Mucosa of rectum (tissue), 2 donors: ENCODE measurements around the gene ZNF407.
"Not testable (repeated sequence)": the region's sequence is repeated elsewhere in the genome, so short reads cannot be mapped to it uniquely, and the experiment has no call there.

Experiments used
- H3K27ac ChIP-seq, 2 donors: one replicate each; pipeline ENCODE4 v1.7.0; 2013; ENCODE audit warnings: inconsistent platforms in 2 of 2, low read depth in 2 of 2, low read length in 2 of 2
- H3K27me3 ChIP-seq, 2 donors: one replicate each; pipeline ENCODE4 v1.7.0; 2013; ENCODE audit warnings: low read length in 2 of 2; ENCODE audit not compliant: control insufficient read depth in 2 of 2, insufficient read depth in 2 of 2
- H3K36me3 ChIP-seq, 2 donors: one replicate each; pipeline ENCODE4 v1.7.0; 2013; ENCODE audit warnings: low read length in 2 of 2; ENCODE audit not compliant: control insufficient read depth in 2 of 2, insufficient read depth in 2 of 2
- H3K4me1 ChIP-seq, 2 donors: one replicate each; pipeline ENCODE4 v1.7.0; 2013; ENCODE audit warnings: low read length in 2 of 2, mild to moderate bottlenecking in 1 of 2; ENCODE audit not compliant: control insufficient read depth in 2 of 2, insufficient read depth in 2 of 2
- H3K4me3 ChIP-seq, 2 donors: one replicate each; pipeline ENCODE4 v1.7.0; 2013; ENCODE audit warnings: low read length in 2 of 2
- H3K9ac ChIP-seq, 2 donors: one replicate each; pipeline ENCODE4 v1.7.0; 2013; ENCODE audit warnings: low read length in 2 of 2, low read depth in 1 of 2, mild to moderate bottlenecking in 1 of 2
- H3K9me3 ChIP-seq, 2 donors: one replicate each; pipeline ENCODE4 v1.7.0; 2013; ENCODE audit warnings: low read length in 2 of 2; ENCODE audit not compliant: control insufficient read depth in 2 of 2
- donor health status: healthy.
- donor health status: Normal muscosa, but diverticular disease.

The ZNF407 gene

DNA sequence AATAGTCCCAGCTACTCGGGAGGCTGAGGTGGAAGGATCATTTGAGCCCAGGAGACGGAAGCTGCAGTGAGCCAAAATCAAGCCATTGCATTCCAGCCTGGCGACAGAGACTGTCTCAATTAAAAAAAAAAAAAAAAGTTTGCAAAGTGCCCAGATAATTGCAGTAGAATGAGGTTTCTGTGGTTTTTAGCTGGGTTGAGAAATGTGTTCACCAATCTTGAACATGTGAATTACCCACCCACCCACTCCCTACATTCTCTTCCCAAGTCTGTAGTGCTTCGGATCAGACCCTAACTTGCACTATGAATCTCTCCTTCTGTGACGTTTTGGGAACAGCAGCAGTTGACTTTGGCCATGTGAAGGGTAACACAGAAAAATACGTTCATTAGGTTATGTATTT, 363.9 kb downstream of the ZNF407 start:
- no peaks in the 10 kb centered on the region for H3K27me3 ChIP-seq

DNA sequence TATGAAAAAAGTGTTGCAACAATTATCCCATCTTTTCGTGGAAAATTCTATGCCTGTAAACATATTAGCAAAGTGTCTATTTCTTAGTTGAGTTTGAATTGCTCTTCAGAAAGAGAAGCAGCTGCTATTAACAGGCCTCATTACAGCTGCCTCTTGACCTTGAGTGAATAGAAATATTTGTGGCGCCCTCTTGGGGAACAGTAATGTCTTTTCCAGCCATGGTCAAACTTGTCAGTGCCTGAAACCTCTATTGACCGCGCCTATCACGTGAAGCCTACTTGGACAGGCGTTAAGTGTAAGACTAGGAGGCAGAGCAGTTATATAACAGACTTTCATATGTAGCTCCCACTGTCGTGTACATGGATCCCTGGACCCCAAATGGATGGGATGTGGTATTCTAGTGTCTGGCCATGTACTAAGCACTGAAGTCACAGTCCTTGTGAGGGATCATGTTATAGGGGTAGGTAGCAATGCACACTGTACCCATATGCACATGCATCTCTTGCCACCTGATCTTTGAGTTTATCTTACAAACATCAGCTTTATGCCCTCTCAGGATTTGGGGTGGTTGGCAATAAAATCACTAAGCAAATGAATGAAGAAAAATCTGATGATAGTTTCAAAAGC, 366.3 kb downstream of the ZNF407 start:
- no peak overlapping the region for H3K4me3 ChIP-seq
- no peak overlapping the region for H3K27ac ChIP-seq
- no peaks in the 10 kb centered on the region for H3K4me1 ChIP-seq
- H3K27me3 ChIP-seq = no peaks in the 10 kb centered on the region
- no peak overlapping the region for H3K9ac ChIP-seq
- no peaks in the 10 kb centered on the region for H3K36me3 ChIP-seq
- H3K9me3 ChIP-seq = no peaks in the 10 kb centered on the region

More for the DNA sequence above, 363.9 kb downstream of the ZNF407 start:
- Histone ChIP-seq H3K36me3 (peaks cover 0 to 4% of the 10 kb centered on the region in 2 donors), H3K9ac (no peak overlapping the region), H3K4me3 (no peak overlapping the region), H3K27ac (no peak overlapping the region), H3K9me3 (no peaks in the 10 kb centered on the region), H3K4me1 (peaks cover 0 to 2% of the 10 kb centered on the region in 2 donors)

DNA sequence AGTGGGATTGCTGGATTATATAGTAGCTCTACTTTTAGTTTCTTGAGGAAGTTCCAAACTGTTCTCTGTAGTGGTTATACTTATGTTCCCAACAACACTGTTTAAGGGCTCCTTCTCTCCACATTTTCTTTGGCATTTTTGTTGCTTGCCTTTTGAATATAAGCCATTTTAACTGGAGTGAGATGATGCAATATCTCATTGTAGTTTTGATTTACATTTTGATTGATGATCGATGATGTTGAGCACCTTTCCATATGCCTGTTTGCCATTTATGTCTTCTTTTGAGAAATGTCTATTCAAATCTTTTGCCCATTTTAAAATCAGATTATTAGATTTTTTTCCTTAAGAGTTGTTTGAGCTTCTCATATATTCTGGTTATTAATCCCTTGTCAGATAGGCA, 368.0 kb downstream of the ZNF407 start:
- Histone ChIP-seq H3K4me3 (no peak overlapping the region), H3K27me3 (no peaks in the 10 kb centered on the region), H3K36me3 (no peaks in the 10 kb centered on the region), H3K27ac (no peak overlapping the region), H3K9ac (no peak overlapping the region), H3K9me3 (no peaks in the 10 kb centered on the region), H3K4me1 (no peaks in the 10 kb centered on the region)

DNA sequence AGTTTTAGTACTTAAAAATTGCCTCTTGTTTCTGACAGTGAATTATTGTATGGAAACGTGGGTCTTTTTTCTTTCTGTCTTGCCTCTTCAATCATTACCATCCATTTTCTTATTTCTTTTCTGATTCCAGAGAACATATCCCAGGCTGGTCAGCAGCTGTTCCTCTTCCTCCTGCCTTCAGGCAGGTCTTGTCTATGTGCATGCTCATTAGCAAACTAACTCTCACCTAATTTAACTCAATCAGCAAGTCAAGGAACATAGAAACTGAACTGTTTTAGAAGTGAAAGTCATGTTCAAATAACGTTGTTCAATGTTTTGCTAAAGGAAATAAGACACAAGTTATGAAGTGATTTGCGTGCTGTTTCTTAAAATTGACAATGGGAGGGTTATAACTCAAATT, 369.8 kb downstream of the ZNF407 start:
- no peak overlapping the region for H3K27ac ChIP-seq
- peaks cover 0 to 4% of the 10 kb centered on the region in 2 donors for H3K4me1 ChIP-seq
- H3K36me3 ChIP-seq = no peaks in the 10 kb centered on the region
- H3K9me3 ChIP-seq = no peaks in the 10 kb centered on the region
- H3K9ac ChIP-seq = no peak overlapping the region
- no peaks in the 10 kb centered on the region for H3K27me3 ChIP-seq
- no peak overlapping the region for H3K4me3 ChIP-seq

DNA sequence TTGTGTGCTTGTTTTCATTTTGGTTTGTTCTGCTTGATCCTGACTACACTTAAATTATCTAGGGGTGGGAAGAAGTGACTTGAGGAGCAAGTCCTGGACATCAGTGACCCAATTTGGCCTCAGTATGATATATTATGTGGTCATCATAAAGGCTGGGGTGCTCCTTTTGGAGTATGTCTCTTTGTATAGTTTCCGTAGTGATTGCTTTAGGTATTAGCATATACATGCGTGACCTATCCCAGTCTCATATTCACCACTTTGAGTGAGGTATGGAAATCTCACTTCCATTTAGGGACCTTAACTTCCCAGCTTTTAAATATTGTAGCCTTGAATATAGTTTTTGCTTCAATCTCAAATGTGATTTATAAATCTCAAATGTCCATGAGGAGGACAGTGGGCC, 370.3 kb downstream of the ZNF407 start:
- Histone ChIP-seq H3K4me1 (peaks cover 0 to 4% of the 10 kb centered on the region in 2 donors), H3K4me3 (no peak overlapping the region), H3K9me3 (no peaks in the 10 kb centered on the region), H3K9ac (no peak overlapping the region), H3K27me3 (no peaks in the 10 kb centered on the region), H3K27ac (no peak overlapping the region), H3K36me3 (no peaks in the 10 kb centered on the region)

DNA sequence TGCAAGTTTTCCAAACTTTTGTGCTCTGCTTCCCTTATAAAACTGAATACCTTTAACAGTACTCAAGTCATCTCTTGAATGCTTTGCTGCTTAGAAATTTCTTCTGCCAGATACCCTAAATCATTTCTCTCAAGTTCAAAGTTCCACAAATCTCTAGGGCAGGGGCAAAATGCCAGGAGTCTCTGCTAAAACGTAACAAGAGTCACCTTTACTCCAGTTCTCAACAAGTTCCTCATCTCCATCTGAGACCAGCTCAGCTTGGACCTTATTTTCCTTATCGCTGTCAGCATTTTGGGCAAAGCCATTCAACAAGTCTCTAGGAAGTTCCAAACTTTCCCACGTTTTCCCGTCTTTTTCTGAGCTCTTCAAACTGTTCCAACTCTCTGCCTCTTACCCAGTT, 373.7 kb downstream of the ZNF407 start:
- H3K4me1 ChIP-seq, H3K27ac ChIP-seq, H3K9ac ChIP-seq, H3K4me3 ChIP-seq, H3K36me3 ChIP-seq, H3K9me3 ChIP-seq, H3K27me3 ChIP-seq: not testable (repeated sequence)

DNA sequence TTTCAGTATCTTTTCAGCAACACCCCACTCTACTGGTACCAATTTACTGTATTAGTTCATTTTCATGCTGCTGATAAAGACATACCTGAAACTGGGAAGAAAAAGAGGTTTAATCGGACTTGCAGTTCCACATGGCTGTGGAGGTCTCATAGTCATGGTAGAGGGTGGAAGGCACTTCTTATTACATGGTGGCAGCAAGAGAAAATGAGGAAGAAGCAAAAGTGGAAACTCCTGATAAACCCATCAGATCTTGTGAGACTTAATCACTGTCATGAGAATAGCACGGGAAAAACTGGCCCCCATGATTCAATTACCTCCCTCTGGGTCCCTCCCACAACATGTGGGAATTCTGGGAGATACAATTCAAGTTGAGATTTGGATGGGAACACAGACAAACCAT, 374.1 kb downstream of the ZNF407 start:
- not testable (repeated sequence) for H3K4me3 ChIP-seq, H3K9me3 ChIP-seq, H3K27me3 ChIP-seq, H3K36me3 ChIP-seq, H3K9ac ChIP-seq, H3K27ac ChIP-seq, H3K4me1 ChIP-seq

DNA sequence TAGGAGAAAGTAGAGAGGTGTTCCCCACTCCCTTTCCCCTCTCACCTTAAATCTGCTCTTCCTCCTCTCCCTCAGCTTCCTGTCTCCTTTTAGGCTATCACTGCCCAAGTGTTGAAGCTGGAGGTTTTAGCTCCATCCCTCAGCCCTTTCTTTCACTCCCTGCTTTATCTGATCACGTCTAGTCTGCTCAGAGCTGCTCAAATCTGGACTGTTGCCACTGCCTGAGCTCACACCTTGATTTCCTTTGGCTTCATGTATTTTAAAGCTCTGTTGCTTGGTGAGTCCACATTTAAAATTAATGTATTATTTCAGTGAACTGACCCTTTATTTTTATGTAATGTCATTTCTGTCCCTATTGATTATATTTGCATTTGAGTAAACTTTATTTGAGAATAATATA, 374.7 kb downstream of the ZNF407 start:
- Histone ChIP-seq H3K9ac (no peak overlapping the region), H3K9me3 (no peaks in the 10 kb centered on the region), H3K4me1 (peaks cover 0 to 4% of the 10 kb centered on the region in 2 donors), H3K27ac (no peak overlapping the region), H3K36me3 (no peaks in the 10 kb centered on the region), H3K4me3 (no peak overlapping the region), H3K27me3 (no peaks in the 10 kb centered on the region)

DNA sequence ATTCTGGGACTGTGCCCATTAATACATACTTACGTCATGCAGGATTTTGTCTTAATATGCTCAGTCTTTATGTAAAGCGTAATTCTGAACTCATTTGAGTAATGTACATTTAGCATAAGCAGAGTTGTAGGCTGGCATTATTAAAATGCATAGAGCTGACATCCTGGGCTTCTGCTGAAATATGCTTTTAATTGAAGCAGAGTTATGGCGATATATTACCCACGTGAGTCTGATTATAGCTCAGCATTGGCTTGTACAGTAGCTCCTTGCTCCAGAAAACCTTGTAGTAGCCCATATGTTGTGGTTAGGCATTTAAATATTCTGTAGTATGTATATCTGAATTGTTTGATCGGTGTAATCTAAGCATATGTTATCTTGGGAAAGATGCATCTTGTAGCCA, 377.3 kb downstream of the ZNF407 start:
- H3K4me1 ChIP-seq = peaks cover 0 to 4% of the 10 kb centered on the region in 2 donors
- H3K9ac ChIP-seq = no peak overlapping the region
- H3K27me3 ChIP-seq = no peaks in the 10 kb centered on the region
- H3K36me3 ChIP-seq = no peaks in the 10 kb centered on the region
- no peak overlapping the region for H3K4me3 ChIP-seq
- no peaks in the 10 kb centered on the region for H3K9me3 ChIP-seq
- no peak overlapping the region for H3K27ac ChIP-seq

DNA sequence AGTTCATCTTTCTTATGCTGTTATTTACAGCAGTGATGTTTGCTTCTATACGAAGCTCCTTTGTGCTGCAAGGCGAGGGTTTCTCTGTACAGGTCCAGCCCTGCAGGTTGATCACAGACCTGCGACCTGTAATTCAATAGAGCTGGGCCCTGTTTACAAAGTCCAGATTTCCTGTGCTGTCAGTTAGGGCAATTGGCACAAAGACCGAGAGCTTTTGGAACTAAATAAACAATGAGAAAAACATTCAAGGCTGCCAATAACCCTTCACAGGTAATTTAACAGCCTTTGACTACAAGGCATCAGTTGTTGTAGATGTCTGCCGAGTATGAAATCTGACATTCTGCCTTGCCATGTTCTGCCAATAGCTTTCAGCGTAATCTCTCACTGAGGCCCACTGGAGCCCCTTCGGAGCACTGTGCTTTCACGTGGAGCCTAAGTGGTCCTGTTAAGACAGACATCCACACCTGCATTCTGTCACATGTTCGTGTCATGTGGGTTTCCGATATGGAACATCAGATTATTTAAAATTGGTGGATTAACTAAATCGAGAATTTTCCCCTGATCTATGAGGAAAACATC, 378.8 kb downstream of the ZNF407 start:
- Histone ChIP-seq H3K9ac (no peak overlapping the region), H3K36me3 (no peaks in the 10 kb centered on the region), H3K27ac (no peak overlapping the region)

More for the DNA sequence above, 378.8 kb downstream of the ZNF407 start:
- H3K9me3 ChIP-seq = no peaks in the 10 kb centered on the region
- peaks cover 0 to 4% of the 10 kb centered on the region in 2 donors for H3K4me1 ChIP-seq
- no peaks in the 10 kb centered on the region for H3K27me3 ChIP-seq
- H3K4me3 ChIP-seq = no peak overlapping the region
